Astrocyte (in vitro differentiated cells and primary cell): ENCODE data around the gene GABRQ. TPM values are rescaled to one million over a fixed set of nuclear protein-coding genes. Genes with fewer than 3 reads are reported as not detected.

Experiments
- DNase-seq: peaks from one replicate; pipeline ENCODE4 v3.0.0-alpha.2; 2010; ENCODE audit warnings: low read depth
- FAIRE-seq: peaks from 2 replicates; lab custom pipeline; 2011; peaks lifted over from hg19 to GRCh38; lab: Jason Lieb, UNC
- H2AFZ ChIP-seq: 2 replicates; pipeline ENCODE4 v1.6.0; 2012; ENCODE audit warnings: low read depth, low read length, inconsistent platforms
- H3K27ac ChIP-seq: 2 replicates; pipeline ENCODE4 v1.5.1; 2011; ENCODE audit warnings: low read depth, low read length, inconsistent platforms
- H3K27me3 ChIP-seq: 2 replicates; pipeline ENCODE4 v1.6.0; 2011; ENCODE audit warnings: low read length, inconsistent platforms; ENCODE audit not compliant: insufficient read depth
- H3K36me3 ChIP-seq: 2 replicates; pipeline ENCODE4 v1.5.1; 2011; ENCODE audit warnings: low read length, inconsistent platforms; ENCODE audit not compliant: insufficient read depth
- H3K4me1 ChIP-seq: 2 replicates; pipeline ENCODE4 v1.5.1; 2011; ENCODE audit warnings: low read length, inconsistent platforms; ENCODE audit not compliant: insufficient read depth
- H3K4me2 ChIP-seq: 2 replicates; pipeline ENCODE4 v1.6.0; 2012; ENCODE audit warnings: low read length, inconsistent platforms
- H3K4me3 ChIP-seq: 2 replicates; pipeline ENCODE4 v1.5.1; 2011; ENCODE audit warnings: low read depth, mild to moderate bottlenecking, low read length, inconsistent platforms; ENCODE audit not compliant: insufficient read depth
- H3K79me2 ChIP-seq: 2 replicates; pipeline ENCODE4 v1.6.0; 2012; ENCODE audit warnings: mild to moderate bottlenecking, low read length, inconsistent platforms; ENCODE audit not compliant: insufficient read depth
- H3K9ac ChIP-seq: 2 replicates; pipeline ENCODE4 v1.6.0; 2012; ENCODE audit warnings: mild to moderate bottlenecking, low read length, inconsistent platforms
- H3K9me3 ChIP-seq: 2 replicates; pipeline ENCODE4 v1.5.1; 2012; ENCODE audit warnings: low read depth, mild to moderate bottlenecking, low read length, inconsistent platforms; ENCODE audit not compliant: insufficient read depth
- H4K20me1 ChIP-seq: 2 replicates; pipeline ENCODE4 v1.6.0; 2012; ENCODE audit warnings: low read length, inconsistent platforms; ENCODE audit not compliant: insufficient read depth
- H3K27ac Mint-ChIP-seq: one replicate; pipeline ENCODE4 v1.8.0; 2021; ENCODE audit warnings: mild to moderate bottlenecking, mixed read lengths; ENCODE audit not compliant: unreplicated experiment
- H3K27me3 Mint-ChIP-seq: one replicate; pipeline ENCODE4 v1.8.0; 2021; ENCODE audit warnings: low read depth, mixed read lengths; ENCODE audit not compliant: unreplicated experiment
- H3K36me3 Mint-ChIP-seq: one replicate; pipeline ENCODE4 v1.8.0; 2021; ENCODE audit warnings: low read depth, mixed read lengths; ENCODE audit not compliant: unreplicated experiment
- H3K4me1 Mint-ChIP-seq: one replicate; pipeline ENCODE4 v1.8.0; 2021; ENCODE audit warnings: low read depth, mixed read lengths; ENCODE audit not compliant: unreplicated experiment
- H3K4me3 Mint-ChIP-seq: one replicate; pipeline ENCODE4 v1.8.0; 2021; ENCODE audit warnings: mild to moderate bottlenecking, moderate library complexity, mixed read lengths; ENCODE audit not compliant: unreplicated experiment
- H3K9me3 Mint-ChIP-seq: one replicate; pipeline ENCODE4 v1.8.0; 2021; ENCODE audit warnings: mild to moderate bottlenecking, mixed read lengths; ENCODE audit not compliant: unreplicated experiment
- CTCF ChIP-seq: IDR thresholded peaks from 2 replicates; pipeline ENCODE4 v1.5.1; 2011; ENCODE audit warnings: low read depth, mild to moderate bottlenecking, inconsistent platforms, low read length, moderate library complexity; ENCODE audit not compliant: insufficient read depth
- EZH2 ChIP-seq: IDR thresholded peaks from 2 replicates; pipeline ENCODE4 v1.6.1; 2012; ENCODE audit warnings: mild to moderate bottlenecking, low read length, inconsistent platforms; ENCODE audit not compliant: insufficient read depth
- total RNA-seq: library from RNA; stranded (reverse); gene quantifications from 2 replicates; pipeline ENCODE4 v1.2.1, GENCODE V29; 2021

The GABRQ gene
- total RNA-seq, 1 donor from 2014 or later, result 0.41 TPM

DNA sequence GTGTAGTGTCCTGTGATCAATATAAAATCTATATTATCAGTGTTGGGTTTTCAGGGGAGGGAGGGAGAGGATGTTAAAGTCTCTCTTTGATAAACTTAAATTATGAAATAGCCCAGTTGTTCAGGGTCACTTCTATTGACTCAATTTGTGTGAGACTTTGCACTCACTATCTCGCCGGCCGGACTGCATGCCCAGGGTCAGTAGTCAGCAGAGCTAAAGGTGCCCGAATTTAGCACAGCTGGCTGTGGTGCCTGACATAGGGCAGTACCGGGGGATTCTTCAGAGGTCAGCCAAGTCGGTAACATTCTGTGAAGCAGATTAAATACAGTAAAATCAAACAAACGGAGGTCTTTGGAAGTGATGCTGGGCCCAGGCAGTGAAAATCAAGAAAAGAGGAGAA lies 19.2 kb downstream of the GABRQ start:
- H3K27me3 ChIP-seq, result no peaks in the 10 kb centered on the region
- Mint-ChIP-seq H3K4me1 (no peaks in the 10 kb centered on the region), H3K36me3 (no peaks in the 10 kb centered on the region), H3K27ac (no peak overlapping the region), H3K27me3 (peaks cover 7% of the 10 kb centered on the region), H3K9me3 (no peaks in the 10 kb centered on the region), H3K4me3 (no peak overlapping the region)
- no peaks in the 10 kb centered on the region for H4K20me1 ChIP-seq
- FAIRE-seq (no peak), DNase-seq (no peak)
- H3K4me3 ChIP-seq, result no peak overlapping the region
- H3K9ac ChIP-seq, result no peak overlapping the region
- no peak overlapping the region for H3K4me2 ChIP-seq
- H3K9me3 ChIP-seq, result no peaks in the 10 kb centered on the region
- no peak overlapping the region for H2AFZ ChIP-seq
- H3K79me2 ChIP-seq, result no peaks in the 10 kb centered on the region
- no peaks in the 10 kb centered on the region for H3K4me1 ChIP-seq
- H3K27ac ChIP-seq, result no peak overlapping the region
- no peaks in the 10 kb centered on the region for H3K36me3 ChIP-seq
- no peak for TF ChIP-seq EZH2
- TF ChIP-seq CTCF, result no peak

DNA sequence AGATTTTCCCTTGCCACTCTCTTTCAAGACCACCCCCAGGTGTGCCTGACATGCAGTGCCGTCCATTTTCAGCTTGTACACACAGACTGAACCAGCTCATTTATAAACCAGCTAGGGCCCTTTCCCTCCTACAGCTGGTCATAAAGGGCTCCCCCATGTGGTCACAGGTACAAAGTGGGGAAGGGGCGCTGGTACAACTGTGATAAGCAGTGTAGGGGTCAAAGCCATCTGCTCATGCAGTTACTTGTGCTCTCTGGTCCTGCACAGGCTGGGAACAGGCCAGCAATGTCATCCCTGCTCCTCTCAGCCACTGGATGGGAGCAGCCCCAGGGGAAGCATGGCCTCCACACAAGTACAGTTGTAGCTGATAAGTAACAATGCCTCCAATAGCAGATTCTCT lies 20.6 kb downstream of the GABRQ start:
- H3K9me3 Mint-ChIP-seq, result no peaks in the 10 kb centered on the region
- Histone ChIP-seq H3K9ac (no peak overlapping the region), H3K9me3 (no peaks in the 10 kb centered on the region), H3K4me1 (no peaks in the 10 kb centered on the region), H3K36me3 (no peaks in the 10 kb centered on the region), H3K27me3 (no peaks in the 10 kb centered on the region), H4K20me1 (no peaks in the 10 kb centered on the region), H2AFZ (no peak overlapping the region), H3K79me2 (no peaks in the 10 kb centered on the region), H3K27ac (no peak overlapping the region), H3K4me3 (no peak overlapping the region), H3K4me2 (no peak overlapping the region)
- H3K4me1 Mint-ChIP-seq, result no peaks in the 10 kb centered on the region
- H3K27me3 Mint-ChIP-seq, result peaks cover 4% of the 10 kb centered on the region
- H3K4me3 Mint-ChIP-seq, result no peak overlapping the region
- FAIRE-seq (peak; percentile 78), DNase-seq (no peak)
- TF ChIP-seq CTCF (no peak), EZH2 (no peak)
- H3K36me3 Mint-ChIP-seq, result no peaks in the 10 kb centered on the region
- no peak overlapping the region for H3K27ac Mint-ChIP-seq

DNA sequence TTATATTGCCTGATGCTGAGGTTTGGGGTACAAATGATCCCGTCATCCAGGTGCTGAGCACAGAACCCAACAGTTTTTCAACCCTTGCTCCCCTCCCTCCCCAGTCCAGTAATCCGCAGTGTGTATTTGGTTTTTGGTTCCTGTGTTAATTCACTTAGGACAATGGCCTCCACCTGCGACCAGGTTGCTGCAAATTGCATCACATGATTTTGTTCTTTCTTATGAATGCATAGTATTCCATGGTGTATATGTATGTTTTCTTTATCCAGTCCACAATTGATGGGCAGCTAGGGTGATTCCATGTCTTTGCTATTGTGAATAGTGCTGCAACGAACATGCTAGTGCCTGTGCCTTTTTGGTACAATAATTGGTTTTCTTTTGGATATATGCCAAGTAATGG lies 25.4 kb downstream of the GABRQ start:
- peak; percentile 9 for FAIRE-seq
- TF ChIP-seq EZH2 (no peak), CTCF (no peak)
- peaks cover 3% of the 10 kb centered on the region for H3K27me3 Mint-ChIP-seq

More for the DNA sequence above, 25.4 kb downstream of the GABRQ start:
- H3K4me2 ChIP-seq, result no peak overlapping the region
- H3K4me3 Mint-ChIP-seq, result no peak overlapping the region
- DNase-seq, result no peak
- no peaks in the 10 kb centered on the region for H3K36me3 Mint-ChIP-seq
- no peaks in the 10 kb centered on the region for H3K79me2 ChIP-seq
- H3K27ac ChIP-seq, result no peak overlapping the region
- H3K27me3 ChIP-seq, result no peaks in the 10 kb centered on the region
- no peaks in the 10 kb centered on the region for H4K20me1 ChIP-seq
- no peaks in the 10 kb centered on the region for H3K9me3 ChIP-seq
- no peak overlapping the region for H3K27ac Mint-ChIP-seq
- no peaks in the 10 kb centered on the region for H3K4me1 Mint-ChIP-seq
- no peaks in the 10 kb centered on the region for H3K4me1 ChIP-seq
- H2AFZ ChIP-seq, result no peak overlapping the region
- no peak overlapping the region for H3K9ac ChIP-seq
- H3K36me3 ChIP-seq, result no peaks in the 10 kb centered on the region
- H3K4me3 ChIP-seq, result no peak overlapping the region
- no peaks in the 10 kb centered on the region for H3K9me3 Mint-ChIP-seq
